ENCODE data around the gene PLXNB3. TPM values are rescaled to one million over a fixed set of nuclear protein-coding genes. Genes with fewer than 3 reads are reported as not detected.
A peak's percentile ranks its signal among the peaks of the same experiment; 100 is the strongest.

PLXNB3 gene
- 0.98 and 1.1 TPM in 2 replicates for total RNA-seq
- long read RNA-seq = 0 reads

DNA sequence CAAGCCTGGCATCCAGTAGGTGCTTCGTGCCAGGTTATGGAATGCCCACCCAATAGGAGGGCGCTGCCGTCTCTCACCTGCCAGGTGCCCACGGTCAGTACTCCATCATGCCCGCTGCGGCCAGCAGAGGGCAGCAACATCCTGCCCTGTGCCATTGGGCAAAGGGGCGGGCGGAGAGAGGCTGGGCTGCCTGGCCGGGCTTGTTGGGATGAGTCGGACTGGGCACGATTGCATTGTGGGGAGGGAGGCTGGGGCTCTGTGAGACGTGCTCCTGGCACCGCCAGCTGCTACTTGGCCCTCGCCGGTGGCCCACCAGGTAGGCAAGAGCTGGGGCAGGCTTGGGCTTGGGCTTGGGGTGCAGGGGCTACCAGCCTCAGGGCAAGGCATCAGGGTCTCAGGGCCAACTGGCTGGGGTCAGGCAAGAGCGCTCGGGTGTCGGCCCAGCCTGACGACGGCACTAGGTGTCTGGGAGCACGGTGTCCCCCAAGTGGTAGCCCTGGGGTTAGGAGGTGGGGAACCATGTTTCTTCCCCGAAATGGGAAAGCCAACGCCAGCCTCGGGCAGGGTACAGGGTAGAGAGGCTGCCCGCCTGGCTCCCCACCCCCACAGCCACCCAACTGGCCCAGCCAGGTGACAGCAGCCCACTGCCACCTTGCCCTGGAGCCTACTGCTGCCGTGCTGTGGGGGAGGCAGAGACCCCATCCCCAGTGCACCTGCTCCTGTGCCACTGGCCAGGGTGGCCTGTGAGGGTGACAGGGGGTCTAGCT lies at the start of gene PLXNB3:
TSS of gene PLXNB3 (plus strand) at position 261 of the 767 bp plus-strand sequence. CDS start 1,287 bp downstream, outside the sequence.
- TF ChIP-seq, protein P1, sequence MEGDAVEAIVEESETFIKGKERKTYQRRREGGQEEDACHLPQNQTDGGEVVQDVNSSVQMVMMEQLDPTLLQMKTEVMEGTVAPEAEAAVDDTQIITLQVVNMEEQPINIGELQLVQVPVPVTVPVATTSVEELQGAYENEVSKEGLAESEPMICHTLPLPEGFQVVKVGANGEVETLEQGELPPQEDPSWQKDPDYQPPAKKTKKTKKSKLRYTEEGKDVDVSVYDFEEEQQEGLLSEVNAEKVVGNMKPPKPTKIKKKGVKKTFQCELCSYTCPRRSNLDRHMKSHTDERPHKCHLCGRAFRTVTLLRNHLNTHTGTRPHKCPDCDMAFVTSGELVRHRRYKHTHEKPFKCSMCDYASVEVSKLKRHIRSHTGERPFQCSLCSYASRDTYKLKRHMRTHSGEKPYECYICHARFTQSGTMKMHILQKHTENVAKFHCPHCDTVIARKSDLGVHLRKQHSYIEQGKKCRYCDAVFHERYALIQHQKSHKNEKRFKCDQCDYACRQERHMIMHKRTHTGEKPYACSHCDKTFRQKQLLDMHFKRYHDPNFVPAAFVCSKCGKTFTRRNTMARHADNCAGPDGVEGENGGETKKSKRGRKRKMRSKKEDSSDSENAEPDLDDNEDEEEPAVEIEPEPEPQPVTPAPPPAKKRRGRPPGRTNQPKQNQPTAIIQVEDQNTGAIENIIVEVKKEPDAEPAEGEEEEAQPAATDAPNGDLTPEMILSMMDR (IDR thresholded peaks at IDR 0.05; ENCODE audit: unreplicated experiment) = peak; percentile 74
- no peaks in the 10 kb centered on the region for H3K9me3 Mint-ChIP-seq (ENCODE audit: low read depth)
- H3K4me3 Mint-ChIP-seq (ENCODE audit: low read depth) = no peak within 1 kb of the TSS

DNA sequence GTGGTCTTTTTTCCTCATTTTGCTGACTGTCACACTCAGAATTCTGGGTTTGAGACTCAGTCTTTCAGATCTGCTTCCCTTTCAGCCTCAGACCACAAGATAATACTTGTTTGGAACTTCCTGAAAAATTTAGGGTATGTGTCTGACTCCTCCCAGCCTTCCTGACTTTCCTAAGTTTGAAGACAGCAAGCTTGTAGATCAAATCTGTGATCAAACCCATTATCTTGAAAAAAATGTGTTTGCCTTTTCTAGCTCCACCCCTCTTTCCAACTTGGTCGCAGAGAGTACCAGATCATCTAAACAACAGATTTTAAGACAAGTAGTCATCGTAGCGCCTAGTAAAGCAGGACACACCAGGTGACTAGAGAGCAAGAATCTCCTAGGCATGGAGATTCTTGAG lies 49.8 kb upstream of the PLXNB3 start:
- Mint-ChIP-seq H3K4me1 (ENCODE audit: low read depth) (no peaks in the 10 kb centered on the region), H3K9me3 (ENCODE audit: low read depth) (peaks cover 11% of the 10 kb centered on the region), H3K4me3 (ENCODE audit: low read depth) (no peak overlapping the region), H3K27me3 (no peaks in the 10 kb centered on the region), H3K36me3 (ENCODE audit: insufficient read depth) (peaks cover 11% of the 10 kb centered on the region), H3K27ac (no peak overlapping the region)
- DNase-seq (ENCODE audit: low spot score, unreplicated experiment) = no peak
- TF ChIP-seq, protein P1 (IDR thresholded peaks at IDR 0.05; ENCODE audit: unreplicated experiment) = no peak

More for the DNA sequence above, at the start of gene PLXNB3:
- DNase-seq (ENCODE audit: low spot score, unreplicated experiment) = peak; percentile 57
- peaks cover 3% of the 10 kb centered on the region for H3K27me3 Mint-ChIP-seq
- no peaks in the 10 kb centered on the region for H3K36me3 Mint-ChIP-seq (ENCODE audit: insufficient read depth)
- peaks cover 2% of the 10 kb centered on the region for H3K4me1 Mint-ChIP-seq (ENCODE audit: low read depth)
- no peak within 1 kb of the TSS for H3K27ac Mint-ChIP-seq

DNA sequence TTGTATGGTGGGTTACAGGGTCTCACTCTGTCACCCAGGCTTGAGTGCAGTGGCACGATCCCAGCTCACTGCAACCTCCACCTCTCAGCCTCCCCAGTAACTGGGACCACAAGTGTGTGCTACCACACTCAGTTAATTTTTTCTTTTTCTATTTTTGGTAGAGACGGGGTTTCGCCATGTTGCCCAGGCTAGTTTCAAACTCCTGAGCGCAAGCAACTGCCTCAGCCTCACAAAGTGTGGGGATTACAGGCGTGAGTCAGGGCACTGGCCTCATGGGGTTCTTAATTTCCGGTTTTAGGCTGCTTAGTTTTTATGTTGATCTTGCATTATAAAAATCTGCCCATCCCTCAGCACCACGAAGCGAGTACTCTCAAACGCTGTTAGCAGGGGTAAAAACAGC lies 46.6 kb upstream of the PLXNB3 start:
- peaks cover 8% of the 10 kb centered on the region for H3K9me3 Mint-ChIP-seq (ENCODE audit: low read depth)
- no peak overlapping the region for H3K4me3 Mint-ChIP-seq (ENCODE audit: low read depth)
- H3K4me1 Mint-ChIP-seq (ENCODE audit: low read depth) = peaks cover 2% of the 10 kb centered on the region
- peaks cover 14% of the 10 kb centered on the region for H3K36me3 Mint-ChIP-seq (ENCODE audit: insufficient read depth)
- no peaks in the 10 kb centered on the region for H3K27me3 Mint-ChIP-seq
- no peak overlapping the region for H3K27ac Mint-ChIP-seq
- DNase-seq (ENCODE audit: low spot score, unreplicated experiment) = no peak
- TF ChIP-seq, protein P1 (IDR thresholded peaks at IDR 0.05; ENCODE audit: unreplicated experiment) = no peak

DNA sequence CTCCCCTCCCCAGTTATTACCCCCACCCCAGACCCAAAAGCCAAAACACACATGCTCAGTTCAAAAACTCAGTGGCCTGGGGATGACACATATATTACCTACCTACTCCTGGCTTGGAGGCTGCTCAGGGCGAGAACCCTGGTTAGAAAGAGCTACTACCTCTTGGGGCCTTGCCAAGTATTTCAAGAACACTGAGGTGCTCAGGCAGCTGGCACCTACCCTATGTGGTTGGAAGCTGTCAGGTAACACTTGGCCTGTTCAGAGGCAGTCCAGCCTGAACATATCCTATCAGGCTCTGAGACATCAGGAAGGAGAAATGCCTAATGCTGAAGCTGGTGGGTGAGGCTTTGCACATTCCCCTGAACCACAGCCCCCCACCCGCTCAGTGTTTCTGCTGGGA lies 44.8 kb upstream of the PLXNB3 start:
- Mint-ChIP-seq H3K4me3 (ENCODE audit: low read depth) (no peak overlapping the region), H3K4me1 (ENCODE audit: low read depth) (peaks cover 6% of the 10 kb centered on the region), H3K27me3 (no peaks in the 10 kb centered on the region), H3K27ac (no peak overlapping the region), H3K9me3 (ENCODE audit: low read depth) (peaks cover 2% of the 10 kb centered on the region), H3K36me3 (ENCODE audit: insufficient read depth) (peaks cover 10% of the 10 kb centered on the region)
- DNase-seq (ENCODE audit: low spot score, unreplicated experiment) = no peak
- TF ChIP-seq, protein P1 (IDR thresholded peaks at IDR 0.05; ENCODE audit: unreplicated experiment) = no peak

DNA sequence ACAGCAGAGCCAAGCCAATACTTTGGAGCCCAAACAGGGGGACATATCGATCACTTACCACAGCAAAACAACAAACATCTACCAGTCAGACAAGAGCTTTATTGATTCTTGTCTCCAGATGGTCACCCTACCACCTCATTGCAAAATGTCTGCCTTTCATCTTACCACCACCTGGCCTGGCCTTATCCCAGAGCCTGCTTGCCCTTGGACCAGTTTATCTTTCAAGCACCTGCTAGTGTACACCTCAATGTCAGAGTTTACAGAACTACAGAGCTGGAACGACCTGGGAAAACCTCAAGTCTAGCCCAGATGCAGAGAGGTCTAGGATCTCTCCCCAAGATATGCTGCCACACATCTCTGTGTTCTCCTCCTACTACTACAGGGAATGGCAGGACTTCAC lies 44.3 kb upstream of the PLXNB3 start:
- Mint-ChIP-seq H3K27ac (no peak overlapping the region), H3K27me3 (no peaks in the 10 kb centered on the region), H3K4me1 (ENCODE audit: low read depth) (peaks cover 6% of the 10 kb centered on the region), H3K9me3 (ENCODE audit: low read depth) (no peaks in the 10 kb centered on the region), H3K36me3 (ENCODE audit: insufficient read depth) (peaks cover 9% of the 10 kb centered on the region), H3K4me3 (ENCODE audit: low read depth) (no peak overlapping the region)
- DNase-seq (ENCODE audit: low spot score, unreplicated experiment) = no peak
- TF ChIP-seq, protein P1 (IDR thresholded peaks at IDR 0.05; ENCODE audit: unreplicated experiment) = no peak
